IMR-90 (cell line): ENCODE measurements around the gene RAB30. TPM values are rescaled to one million over a fixed set of nuclear protein-coding genes. Genes with fewer than 3 reads are reported as not detected.

ENCODE experiments used
- ATAC-seq: fragments of 200-7000 bp; cut with Tn5 transposase; 2 replicates; pipeline ENCODE4 v1.9.1; 2020; ENCODE audit warnings: low read depth, mild to moderate bottlenecking, moderate library complexity
- BruUV-seq: library from RNA; stranded (reverse); fragments of 400-500 nt; replicated peaks from 2 replicates; lab custom pipeline; 2021; lab: Mats Ljungman, UMichigan
- CTCF ChIA-PET: fragments of 300-600 bp; formaldehyde crosslinking; extraction: SDS; loops from one replicate; lab custom pipeline; 2021; ENCODE audit warnings: antibody characterized with exemption; lab: Yijun Ruan, JAX
- POLR2A ChIA-PET: fragments of 300-600 bp; sonication (Branson Sonifier 250); formaldehyde crosslinking; loops from one replicate; lab custom pipeline; 2022; ENCODE audit warnings: antibody characterized with exemption; ENCODE audit not compliant: unreplicated experiment; lab: Charles Lee
- DNase-seq: peaks from one replicate; pipeline ENCODE4 v3.0.0; 2013
- H2AFZ ChIP-seq: replicated peaks from 2 replicates; pipeline ENCODE3; 2013; ENCODE audit warnings: low read length, mild to moderate bottlenecking; ENCODE audit not compliant: poor library complexity
- H2AK5ac ChIP-seq: 2 replicates; pipeline ENCODE4 v1.6.1; 2013; ENCODE audit warnings: low read depth, low read length, inconsistent platforms
- H2AK9ac ChIP-seq: replicated peaks from 2 replicates; pipeline ENCODE3; 2013; ENCODE audit warnings: mild to moderate bottlenecking, low read depth, low read length, moderate library complexity; ENCODE audit not compliant: poor library complexity
- H2BK120ac ChIP-seq: 2 replicates; pipeline ENCODE4 v1.6.1; 2013; ENCODE audit warnings: low read depth, low read length, inconsistent platforms
- H2BK15ac ChIP-seq: 3 replicates; pipeline ENCODE4 v1.6.1; 2013; ENCODE audit warnings: low read depth, low read length, inconsistent platforms
- H2BK20ac ChIP-seq: 2 replicates; pipeline ENCODE4 v1.6.1; 2013; ENCODE audit warnings: low read depth, mild to moderate bottlenecking, inconsistent platforms, low read length, moderate library complexity
- H2BK5ac ChIP-seq: 2 replicates; pipeline ENCODE4 v1.6.1; 2013; ENCODE audit warnings: mild to moderate bottlenecking, low read depth, low read length, inconsistent platforms; ENCODE audit not compliant: poor library complexity, severe bottlenecking
- H3K14ac ChIP-seq: replicated peaks from 2 replicates; pipeline ENCODE4 v1.6.1; 2013; ENCODE audit warnings: low read depth, low read length, inconsistent platforms
- H3K18ac ChIP-seq: 2 replicates; pipeline ENCODE4 v1.6.1; 2013; ENCODE audit warnings: low read depth, low read length, control low read depth
- H3K23ac ChIP-seq: 2 replicates; pipeline ENCODE4 v1.6.1; 2013; ENCODE audit warnings: low read depth, low read length, inconsistent platforms
- H3K27ac ChIP-seq: 2 replicates; pipeline ENCODE4 v1.5.1; 2013; ENCODE audit warnings: mild to moderate bottlenecking, control low read depth, low read length; ENCODE audit not compliant: insufficient read depth
- H3K27me3 ChIP-seq: 2 replicates; pipeline ENCODE4 v1.6.1; 2013; ENCODE audit warnings: low read length; ENCODE audit not compliant: control insufficient read depth, insufficient read depth
- H3K36me3 ChIP-seq: 2 replicates; pipeline ENCODE4 v1.6.1; 2013; ENCODE audit warnings: low read length, mixed read lengths; ENCODE audit not compliant: control insufficient read depth, insufficient read depth
- H3K4ac ChIP-seq: 2 replicates; pipeline ENCODE4 v1.6.1; 2013; ENCODE audit warnings: low read depth, low read length, inconsistent platforms
- H3K4me1 ChIP-seq: 2 replicates; pipeline ENCODE4 v1.6.1; 2013; ENCODE audit warnings: low read length, mixed read lengths; ENCODE audit not compliant: control insufficient read depth, insufficient read depth
- H3K4me2 ChIP-seq: 2 replicates; pipeline ENCODE4 v1.6.1; 2013; ENCODE audit warnings: low read depth, mild to moderate bottlenecking, control low read depth, low read length, moderate library complexity
- H3K4me3 ChIP-seq: 2 replicates; pipeline ENCODE4 v1.5.1; 2013; ENCODE audit warnings: low read depth, mild to moderate bottlenecking, control low read depth, low read length, moderate library complexity; ENCODE audit not compliant: insufficient read depth
- H3K56ac ChIP-seq: 2 replicates; pipeline ENCODE4 v1.6.1; 2013; ENCODE audit warnings: low read length, inconsistent platforms; ENCODE audit not compliant: insufficient read depth; ENCODE audit errors: extremely low read depth
- H3K79me1 ChIP-seq, 2 experiments: 2 replicates each; pipeline ENCODE4 v1.6.1; 2013; ENCODE audit warnings: low read length in 2 of 2, inconsistent platforms in 1 of 2, low read depth in 1 of 2
- H3K9ac ChIP-seq: 2 replicates; pipeline ENCODE4 v1.6.1; 2013; ENCODE audit warnings: low read depth, low read length, control low read depth
- H3K9me1 ChIP-seq: 2 replicates; pipeline ENCODE4 v1.6.1; 2013; ENCODE audit warnings: low read length, inconsistent platforms; ENCODE audit not compliant: insufficient read depth
- H3K9me3 ChIP-seq: 2 replicates; pipeline ENCODE4 v1.6.1; 2013; ENCODE audit warnings: low read length; ENCODE audit not compliant: control insufficient read depth, insufficient read depth
- H4K20me1 ChIP-seq: 2 replicates; pipeline ENCODE4 v1.6.1; 2013; ENCODE audit warnings: low read length, inconsistent platforms; ENCODE audit not compliant: insufficient read depth
- H4K5ac ChIP-seq: 2 replicates; pipeline ENCODE4 v1.6.1; 2013; ENCODE audit warnings: mild to moderate bottlenecking, low read depth, low read length, control low read depth
- H4K8ac ChIP-seq, 2 experiments: 2 replicates each; pipeline ENCODE4 v1.6.1; 2013; ENCODE audit warnings: low read depth in 2 of 2, low read length in 2 of 2, control low read depth in 1 of 2, inconsistent platforms in 1 of 2
- H4K91ac ChIP-seq: 2 replicates; pipeline ENCODE4 v1.6.1; 2013; ENCODE audit warnings: low read depth, low read length, inconsistent platforms; ENCODE audit not compliant: insufficient read depth
- CHD1 ChIP-seq: IDR thresholded peaks from 2 replicates; pipeline ENCODE4 v1.6.1; 2012; ENCODE audit warnings: low read depth, low read length, improper control_type of control experiment
- WGBS, 2 experiments: methylation state at CpG; one replicate each; pipeline versions ENCODE4 v1.1.5 to v1.1.7; 2013; ENCODE audit warnings: missing lambda C conversion rate in 2 of 2; ENCODE audit not compliant: insufficient read length in 1 of 2; ENCODE audit errors: extremely low coverage in 2 of 2; 5-methylcytosine and 5-hydroxymethylcytosine counted together
- dilution Hi-C: fragments of 300-500 bp; cut with HindIII; formaldehyde crosslinking; loops from one replicate; pipeline ENCODE4 v1.14.3; 2018; ENCODE audit warnings: low sequenced_read_pairs; ENCODE audit not compliant: unreplicated experiment
- in situ Hi-C: fragments of 300-500 bp; cut with MboI; formaldehyde crosslinking; loops from 3 replicates; pipeline ENCODE4 v1.14.3; 2019; ENCODE audit warnings: low sequenced_read_pairs, inconsistent platforms, mixed read lengths
- intact Hi-C: fragments of 100-400 bp; cut with micrococcal nuclease; formaldehyde crosslinking; loops from 2 replicates; pipeline ENCODE4 v1.10.0; 2022
- polyA plus RNA-seq, 3 experiments: library from polyadenylated mRNA; depleted of rRNA; stranded (reverse); fragments of >200 nt; gene quantifications; 2 replicates each; pipeline ENCODE4 v1.2.3, GENCODE V29; 2012; ENCODE audit warnings: low replicate concordance in 1 of 3
- total RNA-seq: library from RNA; depleted of rRNA; stranded (reverse); fragments of >200 nt; gene quantifications from 2 replicates; pipeline ENCODE4 v1.2.3, GENCODE V29; 2012

RAB30 gene
- total and polyA plus RNA-seq, 2 of the 4 experiments (the other 2 are of a cell fraction) = 7.2 to 25.6 TPM

- in situ Hi-C loops (no loop called here), dilution Hi-C loops (no loop called here), intact Hi-C loops (no loop called here)
- Histone ChIP-seq H3K9me3 (no peaks in the 10 kb centered on the region), H3K14ac (no peak overlapping the region), H3K9me1 (no peaks in the 10 kb centered on the region), H4K5ac (no peak overlapping the region), H3K18ac (no peak overlapping the region), H2AFZ (no peak overlapping the region), H3K23ac (no peak overlapping the region), H3K56ac (no peak overlapping the region), H2BK20ac (no peak overlapping the region), H3K27me3 (no peaks in the 10 kb centered on the region), H3K79me1 (no peaks in the 10 kb centered on the region), H2AK5ac (no peak overlapping the region), H2AK9ac (no peak overlapping the region), H3K4ac (no peak overlapping the region), H2BK15ac (no peak overlapping the region), H3K9ac (no peak overlapping the region), H3K4me1 (no peaks in the 10 kb centered on the region), H4K8ac (no peak overlapping the region), H4K91ac (no peak overlapping the region), H4K20me1 (no peaks in the 10 kb centered on the region), H3K36me3 (no peaks in the 10 kb centered on the region), H2BK120ac (no peak overlapping the region), H3K27ac (no peak overlapping the region), H3K4me2 (no peak overlapping the region), H2BK5ac (no peak overlapping the region), H3K4me3 (no peak overlapping the region)
- WGBS, 2 experiments = no CpG with 5 or more reads among the region's 4 CpGs
- POLR2A ChIA-PET = no interaction called here
- CTCF ChIA-PET = no interaction called here
- BruUV-seq = no TSS peak
- DNase-seq (no peak), ATAC-seq (no peak)
- no peak for TF ChIP-seq CHD1
Observed at GRCh38 chr11:82969811-82970210, 101.9 kb downstream of the RAB30 start.
